Fibroblast of upper back skin (primary cell): ENCODE data around the gene TMEM233.

Experiments
- DNase-seq: peaks from one replicate; pipeline ENCODE4 v3.0.0-alpha.2; 2013

The TMEM233 gene

DNA sequence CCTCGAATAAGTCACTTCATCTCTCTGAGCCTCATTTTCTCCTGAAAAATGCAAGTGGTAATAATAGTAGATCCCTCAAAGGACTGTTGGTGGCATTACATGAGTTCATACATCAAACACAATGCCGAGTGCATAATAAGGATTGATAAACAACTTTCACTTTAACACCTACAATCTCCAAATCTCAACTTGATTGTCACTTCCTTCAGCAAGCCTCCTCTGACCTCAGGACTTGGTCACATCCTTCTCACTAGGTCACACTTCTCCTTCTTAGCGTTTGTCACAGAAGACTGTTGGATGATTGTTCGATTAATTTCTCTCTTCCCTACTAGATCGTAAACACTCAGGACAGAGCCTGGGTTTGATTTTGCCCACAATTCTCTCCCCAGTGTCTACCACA is 66.5 kb downstream of the TMEM233 start:
- DNase-seq: no peak

GRCh38 chr12:119661882-119662281 is 68.3 kb downstream of the TMEM233 start:
- no peak for DNase-seq

- no peak for DNase-seq
Measured at GRCh38 chr12:119664642-119665041, 71.1 kb downstream of the TMEM233 start.

GRCh38 chr12:119665164-119665929 is 71.8 kb downstream of the TMEM233 start:
- DNase-seq: no peak

GRCh38 chr12:119666226-119666795 is 72.7 kb downstream of the TMEM233 start:
- DNase-seq: no peak

DNA sequence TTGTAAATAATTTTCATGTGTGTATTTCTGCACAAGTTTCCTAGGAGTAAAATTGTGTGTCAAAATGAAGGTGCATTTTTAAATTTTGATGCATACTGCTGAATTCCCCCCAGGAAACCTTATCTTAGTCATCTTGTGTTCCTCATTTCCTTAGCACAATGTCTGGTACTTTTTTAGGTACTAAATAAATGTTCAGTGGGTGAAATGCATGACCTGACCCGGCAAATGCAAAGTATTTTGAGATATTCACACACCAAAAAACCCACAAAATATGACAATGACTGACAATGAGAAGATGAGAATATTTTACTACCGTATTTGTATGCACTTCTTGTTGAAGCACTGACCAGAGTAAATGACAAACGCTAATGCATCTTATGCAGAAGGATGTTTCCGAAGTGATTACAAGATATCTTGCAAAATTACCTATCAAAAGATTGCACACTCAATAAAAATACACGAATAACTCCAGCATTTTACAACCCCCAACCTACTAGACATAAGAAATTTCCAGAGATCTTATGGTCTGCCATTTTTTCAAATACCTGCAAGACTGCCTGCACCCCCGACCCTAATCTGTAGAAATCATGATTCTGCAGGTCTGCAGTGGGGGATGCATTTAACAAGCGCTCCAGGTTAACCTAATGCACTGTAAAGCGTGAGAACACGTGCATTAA is 73.5 kb downstream of the TMEM233 start:
- no peak for DNase-seq

- DNase-seq: peak; percentile 97
Measured at GRCh38 chr12:119667577-119668323, 74.2 kb downstream of the TMEM233 start, which contains the start of gene PRKAB1. PRKAB1 (plus strand) TSS chr12:119668133; CDS start chr12:119668245, 112 bp downstream.

DNA sequence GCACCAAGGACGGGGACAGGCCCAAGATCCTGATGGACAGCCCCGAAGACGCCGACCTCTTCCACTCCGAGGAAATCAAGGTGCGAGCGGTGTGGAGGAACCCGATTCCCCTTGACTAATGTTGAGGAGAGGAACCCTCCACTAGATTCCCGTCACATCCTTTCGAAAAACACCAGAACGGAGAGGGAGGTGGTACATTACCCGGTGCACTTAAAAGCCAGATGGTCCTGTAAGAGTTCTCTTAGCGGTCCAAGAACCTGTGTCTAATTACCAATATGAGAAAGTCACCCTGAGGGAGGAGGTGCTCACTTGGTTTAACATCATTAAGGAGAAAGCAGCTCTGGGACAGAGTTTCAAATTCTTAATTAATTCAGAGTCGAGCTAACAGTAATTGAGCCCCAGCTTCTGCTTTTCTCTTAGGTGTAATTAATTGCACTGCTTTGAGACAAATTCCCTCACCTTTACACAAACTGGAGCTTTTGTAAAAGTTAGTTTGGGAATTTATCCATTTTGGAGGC is 74.8 kb downstream of the TMEM233 start:
- DNase-seq: no peak

GRCh38 chr12:119669744-119670472 is 76.3 kb downstream of the TMEM233 start:
- DNase-seq: no peak

DNA sequence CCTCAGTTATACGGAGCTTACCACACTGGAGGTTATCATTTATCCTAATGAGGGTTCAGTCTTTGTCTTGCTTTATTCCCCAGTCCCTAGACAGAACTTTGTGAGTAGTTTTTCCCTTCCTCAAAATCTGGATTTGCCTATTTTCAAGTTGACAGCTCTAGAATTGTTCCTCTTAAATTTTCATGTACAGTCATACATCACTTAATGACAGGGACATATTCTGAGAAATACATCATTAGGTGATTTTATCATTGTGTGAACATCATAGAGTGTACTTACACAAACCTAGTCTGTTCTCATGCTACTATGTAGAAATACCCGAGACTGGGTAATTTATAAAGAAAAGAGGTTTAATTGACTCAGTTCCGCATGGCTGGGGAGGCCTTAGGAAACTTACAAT is 77.5 kb downstream of the TMEM233 start:
- DNase-seq: no peak

DNA sequence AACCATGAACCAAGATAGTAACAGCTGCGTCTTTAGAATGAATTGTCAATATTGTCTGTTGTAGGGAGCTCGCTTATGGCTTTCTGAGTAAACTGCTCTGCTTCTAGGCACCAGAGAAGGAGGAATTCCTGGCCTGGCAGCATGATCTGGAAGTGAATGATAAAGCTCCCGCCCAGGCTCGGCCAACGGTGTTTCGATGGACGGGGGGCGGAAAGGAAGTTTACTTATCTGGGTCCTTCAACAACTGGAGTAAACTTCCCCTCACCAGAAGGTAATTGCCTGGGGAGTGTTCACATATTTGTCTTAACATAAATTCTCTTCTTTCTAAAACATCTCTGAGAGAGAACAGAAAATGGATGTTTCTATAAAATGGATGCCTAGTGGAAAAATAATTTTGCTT is 78.6 kb downstream of the TMEM233 start:
- no peak for DNase-seq

GRCh38 chr12:119673634-119674033 is 80.1 kb downstream of the TMEM233 start:
- DNase-seq: no peak

GRCh38 chr12:119674560-119674959 is 81.0 kb downstream of the TMEM233 start:
- no peak for DNase-seq

GRCh38 chr12:119676022-119676421 is 82.4 kb downstream of the TMEM233 start:
- DNase-seq: no peak

DNA sequence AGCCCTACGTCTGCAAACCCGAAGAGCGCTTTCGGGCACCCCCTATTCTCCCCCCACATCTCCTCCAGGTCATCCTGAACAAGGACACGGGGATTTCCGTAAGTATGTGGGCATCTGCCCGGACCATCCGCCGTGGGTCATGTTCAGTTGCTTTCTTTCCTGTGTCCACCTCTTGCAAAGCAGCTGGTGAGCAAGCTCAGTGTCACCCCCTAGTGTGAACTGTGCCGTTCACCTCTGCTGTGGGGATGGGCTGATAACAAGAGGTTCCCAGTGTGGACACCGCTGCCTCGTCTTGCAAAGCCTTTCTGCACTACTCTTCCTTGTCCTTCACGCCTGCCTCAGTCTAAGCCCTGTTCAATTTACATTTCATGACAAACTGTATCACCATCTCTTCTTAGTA is 83.0 kb downstream of the TMEM233 start:
- no peak for DNase-seq

DNA sequence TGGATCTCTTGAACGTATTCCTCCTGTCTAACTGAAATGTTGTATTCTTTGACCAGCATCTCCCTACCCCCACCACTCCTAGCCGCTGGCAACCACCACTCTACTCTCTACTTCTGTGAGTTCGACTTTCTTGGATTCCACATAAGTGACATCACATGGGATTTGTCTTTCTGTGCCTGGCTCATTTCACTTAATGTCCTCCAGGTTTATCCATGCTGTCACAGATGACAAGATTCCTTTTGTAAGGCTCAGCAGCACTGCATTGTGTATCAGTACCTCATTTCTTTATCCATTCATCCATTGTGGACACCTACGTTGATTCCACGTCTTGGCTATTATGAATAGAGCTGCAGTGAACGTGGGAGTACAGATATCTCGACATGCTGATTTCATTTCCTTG is 84.9 kb downstream of the TMEM233 start:
- DNase-seq: no peak

GRCh38 chr12:119679081-119679480 is 85.5 kb downstream of the TMEM233 start:
- DNase-seq: no peak

- no peak for DNase-seq
Measured at GRCh38 chr12:119679490-119679889, 85.9 kb downstream of the TMEM233 start.

- no peak for DNase-seq
Measured at GRCh38 chr12:119681111-119681510, 87.5 kb downstream of the TMEM233 start.

- no peak for DNase-seq
Measured at GRCh38 chr12:119681728-119682638, 88.4 kb downstream of the TMEM233 start.

- no peak for DNase-seq
Measured at GRCh38 chr12:119682639-119683252, 89.2 kb downstream of the TMEM233 start.
